Fibroblast of the aortic adventitia (primary cell): Measurements from ENCODE around the gene ATP2B2. TPM values are rescaled to one million over a fixed set of nuclear protein-coding genes. Genes with fewer than 3 reads are reported as not detected.
A peak's percentile ranks its signal among the peaks of the same experiment; 100 is the strongest.

Experiments used
- DNase-seq: peaks from one replicate; pipeline ENCODE4 v3.0.0-alpha.2; 2010; ENCODE audit warnings: low read depth
- H3K4me3 ChIP-seq: 2 replicates; pipeline ENCODE4 v1.5.1; 2011; ENCODE audit warnings: low read depth, mild to moderate bottlenecking, control low read depth, low read length, moderate library complexity
- CTCF ChIP-seq: IDR thresholded peaks from 2 replicates; pipeline ENCODE4 v1.5.1; 2011; ENCODE audit warnings: mild to moderate bottlenecking, low read length, control low read depth, inconsistent platforms; ENCODE audit not compliant: insufficient read depth
- total RNA-seq: library from RNA; depleted of rRNA; stranded (reverse); fragments of >200 nt; gene quantifications from 2 replicates; pipeline ENCODE4 v1.2.3, GENCODE V29; 2012; ENCODE audit warnings: low replicate concordance

Gene ATP2B2
- total RNA-seq, 1 donor = not detected

GRCh38 chr3:10378246-10378645 lies 127.1 kb downstream of the ATP2B2 start:
- H3K4me3 ChIP-seq = no peak overlapping the region
- no peak for TF ChIP-seq CTCF

GRCh38 chr3:10377148-10377725 lies 128.1 kb downstream of the ATP2B2 start:
- DNase-seq = no peak
- TF ChIP-seq CTCF = no peak
- H3K4me3 ChIP-seq = no peak overlapping the region

More at GRCh38 chr3:10378246-10378645, 127.1 kb downstream of the ATP2B2 start:
- no peak for DNase-seq

GRCh38 chr3:10376353-10376752 lies 129.0 kb downstream of the ATP2B2 start:
- TF ChIP-seq CTCF = no peak
- H3K4me3 ChIP-seq = no peak overlapping the region
- no peak for DNase-seq

- DNase-seq = no peak
- no peak overlapping the region for H3K4me3 ChIP-seq
- TF ChIP-seq CTCF = no peak
Observed at GRCh38 chr3:10375296-10376053, 129.9 kb downstream of the ATP2B2 start.

- no peak for TF ChIP-seq CTCF
- no peak overlapping the region for H3K4me3 ChIP-seq
- no peak for DNase-seq
Observed at GRCh38 chr3:10374311-10374710, 131.1 kb downstream of the ATP2B2 start.

GRCh38 chr3:10373686-10374261 lies 131.6 kb downstream of the ATP2B2 start:
- no peak for TF ChIP-seq CTCF
- DNase-seq = peak; percentile 50

More at GRCh38 chr3:10373686-10374261, 131.6 kb downstream of the ATP2B2 start:
- H3K4me3 ChIP-seq = no peak overlapping the region
